ENCODE data around the gene TPR.

TPR gene

DNA sequence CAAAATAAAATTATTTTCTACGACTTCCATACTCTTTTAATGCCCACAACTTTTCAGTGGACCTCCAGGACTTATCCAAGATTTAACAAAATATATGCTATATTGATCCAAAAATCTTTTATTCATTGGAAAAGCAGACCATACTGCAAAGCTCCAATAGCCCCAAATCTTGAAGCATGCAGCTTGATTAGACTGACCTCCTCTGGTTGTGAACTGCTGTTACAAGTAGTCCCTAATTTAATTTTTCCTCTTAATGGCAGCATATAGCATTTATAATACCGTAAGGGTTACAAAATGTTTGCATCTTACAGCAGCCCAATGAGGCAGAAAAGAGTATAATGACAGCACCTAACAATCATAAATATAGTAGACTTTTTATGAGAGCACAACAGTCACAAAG is 49.8 kb downstream of the TPR start:
- Histone ChIP-seq H3K27me3 (ENCODE audit: control insufficient read depth, insufficient read depth, low read length) (no peaks in the 10 kb centered on the region), H3K36me3 (ENCODE audit: control insufficient read depth, low read depth, low read length) (peaks cover 80% of the 10 kb centered on the region), H3K9me3 (ENCODE audit: control insufficient read depth, low read depth, low read length) (no peaks in the 10 kb centered on the region), H3K4me1 (ENCODE audit: control insufficient read depth, low read depth, low read length) (no peaks in the 10 kb centered on the region), H3K4me3 (ENCODE audit: low read length) (no peak overlapping the region), H3K9ac (ENCODE audit: low read length) (no peak overlapping the region), H3K27ac (ENCODE audit: low read length) (no peak overlapping the region)

DNA sequence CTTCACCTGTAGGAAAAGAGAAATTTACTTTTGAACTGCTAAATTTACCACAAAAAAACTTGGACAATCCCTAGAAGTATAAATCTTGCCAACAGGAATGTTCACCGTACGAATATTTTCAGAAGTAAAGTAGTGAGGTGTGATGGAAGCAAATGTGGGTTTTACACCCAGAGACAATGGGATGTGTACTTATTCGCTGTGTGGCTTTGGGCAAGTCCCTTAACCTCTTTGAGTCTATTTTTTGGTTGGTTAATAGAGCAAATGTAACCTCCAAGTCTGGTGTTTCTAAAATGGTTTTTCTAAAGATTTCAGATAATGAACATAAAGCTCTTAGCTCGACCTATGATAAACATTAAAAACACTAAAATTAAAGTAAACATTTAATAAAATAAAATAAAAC is 51.2 kb downstream of the TPR start:
- no peak overlapping the region for H3K4me3 ChIP-seq (ENCODE audit: low read length)
- H3K36me3 ChIP-seq (ENCODE audit: control insufficient read depth, low read depth, low read length), result peaks cover 81% of the 10 kb centered on the region
- no peaks in the 10 kb centered on the region for H3K4me1 ChIP-seq (ENCODE audit: control insufficient read depth, low read depth, low read length)
- H3K9ac ChIP-seq (ENCODE audit: low read length), result no peak overlapping the region
- no peaks in the 10 kb centered on the region for H3K9me3 ChIP-seq (ENCODE audit: control insufficient read depth, low read depth, low read length)
- H3K27ac ChIP-seq (ENCODE audit: low read length), result no peak overlapping the region
- H3K27me3 ChIP-seq (ENCODE audit: control insufficient read depth, insufficient read depth, low read length), result no peaks in the 10 kb centered on the region

DNA sequence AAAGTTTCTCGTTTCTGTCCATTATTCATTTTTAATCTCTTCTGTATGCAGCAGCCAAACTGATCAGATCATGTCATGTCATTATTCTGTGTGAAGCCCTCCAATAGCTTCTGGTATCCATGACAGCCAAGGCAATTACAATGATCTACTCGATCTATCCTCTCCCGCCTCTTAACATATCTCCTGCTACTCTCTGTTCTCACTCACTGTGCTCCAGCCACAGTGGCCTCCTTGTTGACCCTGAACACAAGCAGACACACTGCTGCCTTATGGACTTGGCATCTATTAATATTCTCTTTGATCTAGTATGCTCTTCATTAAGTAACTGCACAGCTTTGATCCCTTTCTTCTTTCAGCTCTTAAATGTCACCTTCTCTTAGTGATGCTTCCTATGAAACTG is 59.5 kb downstream of the TPR start:
- Histone ChIP-seq H3K4me1 (ENCODE audit: control insufficient read depth, low read depth, low read length) (no peaks in the 10 kb centered on the region), H3K9ac (ENCODE audit: low read length) (no peak overlapping the region), H3K4me3 (ENCODE audit: low read length) (no peak overlapping the region), H3K27me3 (ENCODE audit: control insufficient read depth, insufficient read depth, low read length) (no peaks in the 10 kb centered on the region), H3K9me3 (ENCODE audit: control insufficient read depth, low read depth, low read length) (no peaks in the 10 kb centered on the region), H3K27ac (ENCODE audit: low read length) (no peak overlapping the region), H3K36me3 (ENCODE audit: control insufficient read depth, low read depth, low read length) (peaks cover 89% of the 10 kb centered on the region)

DNA sequence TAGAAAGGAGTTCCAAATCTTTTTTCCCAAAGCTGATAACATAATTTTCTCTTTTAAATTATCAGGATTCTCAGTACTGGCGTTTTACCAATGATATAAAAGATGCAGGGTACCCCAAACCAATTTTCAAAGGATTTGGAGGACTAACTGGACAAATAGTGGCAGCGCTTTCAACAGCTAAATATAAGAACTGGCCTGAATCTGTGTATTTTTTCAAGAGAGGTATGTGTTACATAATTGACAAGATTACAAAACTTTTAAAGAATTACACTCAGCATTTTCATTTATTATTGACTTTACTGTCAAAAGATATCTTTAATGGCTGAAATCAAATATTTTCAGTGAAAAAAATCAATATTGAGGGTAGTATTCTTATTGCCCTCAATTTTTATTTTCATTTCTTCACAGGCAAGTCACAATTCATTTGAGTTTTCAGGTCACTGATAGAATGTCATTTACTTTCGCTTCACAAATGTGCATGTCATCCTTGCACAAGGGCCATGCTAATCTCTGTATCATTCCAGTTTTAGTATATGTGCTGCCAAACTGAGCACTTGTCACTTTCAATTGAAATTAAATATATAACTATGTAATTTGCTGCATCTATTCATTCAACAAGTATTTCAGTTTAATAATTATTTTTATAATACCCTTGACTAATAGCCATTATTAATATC is 63.5 kb downstream of the TPR start:
- H3K27me3 ChIP-seq (ENCODE audit: control insufficient read depth, insufficient read depth, low read length), result no peaks in the 10 kb centered on the region
- no peaks in the 10 kb centered on the region for H3K4me1 ChIP-seq (ENCODE audit: control insufficient read depth, low read depth, low read length)
- no peak overlapping the region for H3K9ac ChIP-seq (ENCODE audit: low read length)
- H3K27ac ChIP-seq (ENCODE audit: low read length), result no peak overlapping the region
- H3K4me3 ChIP-seq (ENCODE audit: low read length), result no peak overlapping the region
- H3K9me3 ChIP-seq (ENCODE audit: control insufficient read depth, low read depth, low read length), result no peaks in the 10 kb centered on the region
- peaks cover 49% of the 10 kb centered on the region for H3K36me3 ChIP-seq (ENCODE audit: control insufficient read depth, low read depth, low read length)

DNA sequence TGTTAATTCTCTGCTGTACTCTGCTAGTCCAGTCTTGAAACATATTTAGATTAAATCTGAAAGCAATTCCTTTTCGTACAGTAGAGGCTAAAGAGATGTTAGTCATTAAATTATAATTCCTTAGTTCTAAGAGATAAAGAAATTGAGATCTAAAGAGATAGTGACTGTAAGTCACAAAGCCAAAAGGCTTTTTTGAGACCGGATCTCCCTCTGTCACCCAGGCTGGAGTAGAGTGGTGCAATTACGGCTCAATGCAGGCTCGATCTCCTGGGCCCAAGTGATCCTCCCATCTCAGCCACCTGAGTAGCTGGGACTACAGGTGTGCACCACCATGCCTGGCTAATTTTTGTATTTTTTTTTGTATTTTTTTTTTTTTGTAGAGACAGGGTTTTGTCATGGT is 64.7 kb downstream of the TPR start:
- H3K36me3 ChIP-seq (ENCODE audit: control insufficient read depth, low read depth, low read length), result peaks cover 38% of the 10 kb centered on the region
- H3K4me1 ChIP-seq (ENCODE audit: control insufficient read depth, low read depth, low read length), result no peaks in the 10 kb centered on the region
- H3K27ac ChIP-seq (ENCODE audit: low read length), result no peak overlapping the region
- H3K27me3 ChIP-seq (ENCODE audit: control insufficient read depth, insufficient read depth, low read length), result no peaks in the 10 kb centered on the region
- no peak overlapping the region for H3K9ac ChIP-seq (ENCODE audit: low read length)
- no peaks in the 10 kb centered on the region for H3K9me3 ChIP-seq (ENCODE audit: control insufficient read depth, low read depth, low read length)
- H3K4me3 ChIP-seq (ENCODE audit: low read length), result no peak overlapping the region

DNA sequence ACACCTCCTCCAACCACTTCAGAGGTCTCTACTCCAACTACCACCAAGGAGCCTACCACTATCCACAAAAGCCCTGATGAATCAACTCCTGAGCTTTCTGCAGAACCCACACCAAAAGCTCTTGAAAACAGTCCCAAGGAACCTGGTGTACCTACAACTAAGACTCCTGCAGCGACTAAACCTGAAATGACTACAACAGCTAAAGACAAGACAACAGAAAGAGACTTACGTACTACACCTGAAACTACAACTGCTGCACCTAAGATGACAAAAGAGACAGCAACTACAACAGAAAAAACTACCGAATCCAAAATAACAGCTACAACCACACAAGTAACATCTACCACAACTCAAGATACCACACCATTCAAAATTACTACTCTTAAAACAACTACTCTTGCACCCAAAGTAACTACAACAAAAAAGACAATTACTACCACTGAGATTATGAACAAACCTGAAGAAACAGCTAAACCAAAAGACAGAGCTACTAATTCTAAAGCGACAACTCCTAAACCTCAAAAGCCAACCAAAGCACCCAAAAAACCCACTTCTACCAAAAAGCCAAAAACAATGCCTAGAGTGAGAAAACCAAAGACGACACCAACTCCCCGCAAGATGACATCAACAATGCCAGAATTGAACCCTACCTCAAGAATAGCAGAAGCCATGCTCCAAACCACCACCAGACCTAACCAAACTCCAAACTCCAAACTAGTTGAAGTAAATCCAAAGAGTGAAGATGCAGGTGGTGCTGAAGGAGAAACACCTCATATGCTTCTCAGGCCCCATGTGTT is 66.6 kb downstream of the TPR start:
- H3K9me3 ChIP-seq (ENCODE audit: control insufficient read depth, low read depth, low read length), result no peaks in the 10 kb centered on the region
- no peak overlapping the region for H3K9ac ChIP-seq (ENCODE audit: low read length)
- no peak overlapping the region for H3K27ac ChIP-seq (ENCODE audit: low read length)
- H3K36me3 ChIP-seq (ENCODE audit: control insufficient read depth, low read depth, low read length), result peaks cover 20% of the 10 kb centered on the region
- no peak overlapping the region for H3K4me3 ChIP-seq (ENCODE audit: low read length)
- H3K27me3 ChIP-seq (ENCODE audit: control insufficient read depth, insufficient read depth, low read length), result no peaks in the 10 kb centered on the region
- H3K4me1 ChIP-seq (ENCODE audit: control insufficient read depth, low read depth, low read length), result no peaks in the 10 kb centered on the region

DNA sequence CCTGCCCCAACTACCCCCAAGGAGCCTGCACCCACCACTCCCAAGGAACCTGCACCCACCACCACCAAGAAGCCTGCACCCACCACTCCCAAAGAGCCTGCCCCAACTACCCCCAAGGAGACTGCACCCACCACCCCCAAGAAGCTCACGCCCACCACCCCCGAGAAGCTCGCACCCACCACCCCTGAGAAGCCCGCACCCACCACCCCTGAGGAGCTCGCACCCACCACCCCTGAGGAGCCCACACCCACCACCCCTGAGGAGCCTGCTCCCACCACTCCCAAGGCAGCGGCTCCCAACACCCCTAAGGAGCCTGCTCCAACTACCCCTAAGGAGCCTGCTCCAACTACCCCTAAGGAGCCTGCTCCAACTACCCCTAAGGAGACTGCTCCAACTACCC is 67.6 kb downstream of the TPR start:
- H3K27ac ChIP-seq (ENCODE audit: low read length), result no peak overlapping the region
- no peaks in the 10 kb centered on the region for H3K4me1 ChIP-seq (ENCODE audit: control insufficient read depth, low read depth, low read length)
- no peak overlapping the region for H3K9ac ChIP-seq (ENCODE audit: low read length)
- H3K27me3 ChIP-seq (ENCODE audit: control insufficient read depth, insufficient read depth, low read length), result no peaks in the 10 kb centered on the region
- H3K4me3 ChIP-seq (ENCODE audit: low read length), result no peak overlapping the region
- H3K9me3 ChIP-seq (ENCODE audit: control insufficient read depth, low read depth, low read length), result no peaks in the 10 kb centered on the region
- peaks cover 10% of the 10 kb centered on the region for H3K36me3 ChIP-seq (ENCODE audit: control insufficient read depth, low read depth, low read length)

DNA sequence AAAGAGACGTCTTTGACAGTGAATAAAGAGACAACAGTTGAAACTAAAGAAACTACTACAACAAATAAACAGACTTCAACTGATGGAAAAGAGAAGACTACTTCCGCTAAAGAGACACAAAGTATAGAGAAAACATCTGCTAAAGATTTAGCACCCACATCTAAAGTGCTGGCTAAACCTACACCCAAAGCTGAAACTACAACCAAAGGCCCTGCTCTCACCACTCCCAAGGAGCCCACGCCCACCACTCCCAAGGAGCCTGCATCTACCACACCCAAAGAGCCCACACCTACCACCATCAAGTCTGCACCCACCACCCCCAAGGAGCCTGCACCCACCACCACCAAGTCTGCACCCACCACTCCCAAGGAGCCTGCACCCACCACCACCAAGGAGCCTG is 68.5 kb downstream of the TPR start:
- Histone ChIP-seq H3K36me3 (ENCODE audit: control insufficient read depth, low read depth, low read length) (peaks cover 4% of the 10 kb centered on the region), H3K4me3 (ENCODE audit: low read length) (no peak overlapping the region), H3K27ac (ENCODE audit: low read length) (no peak overlapping the region), H3K9ac (ENCODE audit: low read length) (no peak overlapping the region), H3K4me1 (ENCODE audit: control insufficient read depth, low read depth, low read length) (no peaks in the 10 kb centered on the region), H3K9me3 (ENCODE audit: control insufficient read depth, low read depth, low read length) (no peaks in the 10 kb centered on the region), H3K27me3 (ENCODE audit: control insufficient read depth, insufficient read depth, low read length) (no peaks in the 10 kb centered on the region)

DNA sequence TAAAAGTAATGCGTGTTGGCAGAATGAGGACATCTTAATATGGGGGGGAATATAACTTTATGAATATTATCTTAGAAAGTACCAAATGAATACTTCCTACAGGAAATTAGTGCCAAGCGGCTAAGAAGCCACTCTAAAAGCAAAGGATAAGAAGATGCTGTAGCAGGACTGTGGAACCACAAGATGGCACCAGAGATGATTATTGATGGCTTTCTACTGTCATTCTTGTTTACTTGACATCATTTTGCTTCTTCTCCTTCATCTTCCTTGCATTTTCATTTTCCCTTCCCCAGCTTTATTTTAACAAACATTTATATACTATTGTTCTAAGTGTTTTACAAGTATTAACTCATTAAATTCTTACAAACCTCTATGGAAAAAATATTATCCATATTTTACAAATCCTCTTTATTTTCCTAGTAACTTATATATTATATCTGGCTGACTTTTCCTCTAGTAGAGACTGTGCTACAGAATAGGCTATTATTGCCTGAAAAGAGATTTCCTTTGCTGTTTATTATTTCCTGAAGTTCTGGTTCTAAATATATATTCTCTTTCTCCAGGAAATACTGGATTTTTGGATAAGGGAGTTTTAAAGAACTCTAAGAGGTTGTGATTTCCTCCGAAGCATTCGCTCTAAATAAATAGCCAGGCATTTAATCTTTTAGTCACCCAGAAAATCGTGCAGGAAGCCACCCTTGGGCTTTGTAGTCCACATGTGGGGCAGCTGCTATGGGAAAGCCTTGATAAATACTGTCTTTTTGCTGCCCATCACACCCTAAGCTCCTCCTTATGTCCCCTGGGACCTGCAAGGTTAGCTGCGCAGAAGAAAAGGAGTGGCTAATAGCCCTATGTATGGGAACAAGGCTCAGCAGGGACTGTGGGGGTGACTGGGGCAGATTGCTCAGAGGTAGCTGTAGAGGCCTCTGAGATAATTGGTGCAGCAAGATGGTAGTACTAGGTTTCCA is 69.8 kb downstream of the TPR start:
- no peaks in the 10 kb centered on the region for H3K27me3 ChIP-seq (ENCODE audit: control insufficient read depth, insufficient read depth, low read length)
- H3K4me1 ChIP-seq (ENCODE audit: control insufficient read depth, low read depth, low read length), result no peaks in the 10 kb centered on the region
- H3K9ac ChIP-seq (ENCODE audit: low read length), result no peak overlapping the region
- no peak overlapping the region for H3K4me3 ChIP-seq (ENCODE audit: low read length)
- no peaks in the 10 kb centered on the region for H3K36me3 ChIP-seq (ENCODE audit: control insufficient read depth, low read depth, low read length)
- no peaks in the 10 kb centered on the region for H3K9me3 ChIP-seq (ENCODE audit: control insufficient read depth, low read depth, low read length)
- no peak overlapping the region for H3K27ac ChIP-seq (ENCODE audit: low read length)

DNA sequence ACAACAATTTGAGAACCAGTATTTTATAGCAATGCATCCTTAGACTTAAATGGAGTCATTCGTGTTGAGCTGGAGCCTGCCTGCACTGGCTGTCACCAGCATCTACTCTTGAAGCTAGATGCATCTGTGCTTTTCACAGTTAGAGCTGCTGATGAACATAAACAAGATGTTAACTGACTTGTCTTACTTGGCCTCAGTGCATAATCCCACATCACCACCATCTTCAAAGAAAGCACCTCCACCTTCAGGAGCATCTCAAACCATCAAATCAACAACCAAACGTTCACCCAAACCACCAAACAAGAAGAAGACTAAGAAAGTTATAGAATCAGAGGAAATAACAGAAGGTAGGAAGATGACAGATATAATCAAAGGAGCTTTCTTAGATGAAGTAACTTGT is 71.1 kb downstream of the TPR start:
- Histone ChIP-seq H3K4me3 (ENCODE audit: low read length) (no peak overlapping the region), H3K9ac (ENCODE audit: low read length) (no peak overlapping the region), H3K4me1 (ENCODE audit: control insufficient read depth, low read depth, low read length) (no peaks in the 10 kb centered on the region), H3K27me3 (ENCODE audit: control insufficient read depth, insufficient read depth, low read length) (no peaks in the 10 kb centered on the region), H3K27ac (ENCODE audit: low read length) (no peak overlapping the region), H3K36me3 (ENCODE audit: control insufficient read depth, low read depth, low read length) (no peaks in the 10 kb centered on the region), H3K9me3 (ENCODE audit: control insufficient read depth, low read depth, low read length) (no peaks in the 10 kb centered on the region)

DNA sequence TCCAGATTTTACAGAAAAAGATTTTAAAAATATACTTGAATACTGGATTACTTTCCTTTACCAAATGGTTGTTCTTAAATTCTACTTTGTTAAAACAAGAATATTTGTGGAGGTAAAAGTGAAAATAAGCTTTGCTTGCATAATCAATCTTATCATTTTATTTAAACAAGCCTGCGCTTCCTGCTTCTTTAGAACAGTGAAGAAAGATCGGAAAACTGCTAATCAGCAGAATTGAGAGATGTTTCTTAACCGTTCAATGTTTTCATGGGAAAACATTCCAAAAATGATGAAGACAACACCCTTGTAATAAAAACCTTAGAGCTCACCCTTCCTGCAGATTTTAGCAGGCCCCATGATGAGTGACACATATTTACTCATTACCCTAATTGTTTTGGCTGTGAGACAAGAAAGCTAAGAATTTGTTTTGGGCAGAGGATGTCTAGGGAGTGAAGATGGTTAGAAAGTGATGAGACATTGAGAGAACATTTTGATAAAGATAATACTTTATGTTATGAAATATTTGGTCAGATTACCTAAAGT is 72.6 kb downstream of the TPR start:
- H3K27me3 ChIP-seq (ENCODE audit: control insufficient read depth, insufficient read depth, low read length), result no peaks in the 10 kb centered on the region
- H3K36me3 ChIP-seq (ENCODE audit: control insufficient read depth, low read depth, low read length), result no peaks in the 10 kb centered on the region
- no peak overlapping the region for H3K27ac ChIP-seq (ENCODE audit: low read length)

More for the DNA sequence above, 72.6 kb downstream of the TPR start:
- Histone ChIP-seq H3K4me3 (ENCODE audit: low read length) (no peak overlapping the region), H3K9me3 (ENCODE audit: control insufficient read depth, low read depth, low read length) (no peaks in the 10 kb centered on the region), H3K9ac (ENCODE audit: low read length) (no peak overlapping the region), H3K4me1 (ENCODE audit: control insufficient read depth, low read depth, low read length) (no peaks in the 10 kb centered on the region)

Measured in iPS-18a (cell line).